Nucleus accumbens (tissue), 56 donors: ENCODE results near the gene COPS4.
"Not testable (repeated sequence)": the region's sequence is repeated elsewhere in the genome, so short reads cannot be mapped to it uniquely, and the experiment has no call there.

Experiments
- DNase-seq, 56 donors: peaks; one replicate each; lab custom pipeline; 2025; lab: John Stamatoyannopoulos, UW

COPS4 gene

DNA sequence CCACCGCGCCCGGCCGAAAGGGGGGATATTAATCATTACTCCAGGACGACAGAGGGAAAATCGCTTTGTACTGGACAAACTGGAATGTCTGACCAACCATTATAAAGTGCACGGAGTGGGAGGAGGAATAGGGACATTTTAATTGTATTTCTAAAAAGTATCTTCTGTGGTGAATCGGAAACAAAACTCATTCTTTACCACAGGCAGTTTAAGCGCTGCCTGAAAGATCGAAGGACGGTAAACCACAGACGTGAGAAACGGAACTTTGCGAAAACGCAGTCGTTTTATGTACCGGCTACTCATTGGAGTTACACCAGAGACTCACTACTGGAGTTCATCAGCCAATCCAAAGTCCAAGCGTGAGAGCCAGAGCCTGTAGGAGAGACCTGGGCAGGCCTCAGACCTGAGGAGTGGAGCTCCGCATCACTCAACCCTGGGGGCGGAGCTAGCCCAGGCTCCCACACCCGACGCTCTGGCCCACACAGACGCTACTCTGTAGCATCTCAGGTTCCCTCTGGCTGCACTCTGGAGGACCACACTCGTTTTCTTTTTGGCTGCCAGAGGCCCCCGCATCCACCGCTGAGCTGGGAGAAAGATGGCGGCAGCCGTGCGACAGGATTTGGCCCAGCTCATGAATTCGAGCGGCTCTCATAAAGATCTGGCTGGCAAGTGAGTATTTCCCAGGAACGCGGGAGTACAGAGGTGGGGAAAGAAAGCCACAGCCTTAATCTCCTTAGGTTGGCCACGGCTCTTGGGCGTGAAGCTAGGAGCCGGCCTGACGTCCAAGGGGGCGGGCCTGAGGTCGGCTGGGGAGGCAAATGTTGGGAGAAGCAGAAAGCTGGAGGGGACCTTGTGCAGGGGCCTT, at the start of gene COPS4:
Gene COPS4 (plus strand): TSS at position 554 of the 865 bp plus-strand sequence. CDS start 42 bp downstream, at position 596.
- peak; percentile 60 to 100 (median 97) for DNase-seq

DNA sequence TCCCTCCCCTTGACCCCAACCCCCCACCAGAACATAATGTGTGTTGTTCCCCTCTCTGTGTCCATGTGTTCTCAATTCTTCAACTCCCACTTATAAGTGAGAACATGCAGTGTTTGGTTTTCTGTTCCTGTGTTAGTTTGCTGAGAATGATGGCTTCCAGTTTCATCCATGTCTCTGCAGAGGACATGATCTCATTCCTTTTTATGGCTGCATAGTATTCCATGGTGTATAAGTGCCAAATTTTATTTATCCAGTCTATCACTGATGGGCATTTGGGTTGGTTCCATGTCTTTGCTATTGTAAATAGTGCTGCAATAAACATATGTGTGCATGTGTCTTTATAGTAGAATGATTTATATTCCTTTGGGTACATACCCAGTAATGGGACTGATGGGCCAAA, 47.5 kb upstream of the COPS4 start:
- not testable (repeated sequence) for DNase-seq

DNA sequence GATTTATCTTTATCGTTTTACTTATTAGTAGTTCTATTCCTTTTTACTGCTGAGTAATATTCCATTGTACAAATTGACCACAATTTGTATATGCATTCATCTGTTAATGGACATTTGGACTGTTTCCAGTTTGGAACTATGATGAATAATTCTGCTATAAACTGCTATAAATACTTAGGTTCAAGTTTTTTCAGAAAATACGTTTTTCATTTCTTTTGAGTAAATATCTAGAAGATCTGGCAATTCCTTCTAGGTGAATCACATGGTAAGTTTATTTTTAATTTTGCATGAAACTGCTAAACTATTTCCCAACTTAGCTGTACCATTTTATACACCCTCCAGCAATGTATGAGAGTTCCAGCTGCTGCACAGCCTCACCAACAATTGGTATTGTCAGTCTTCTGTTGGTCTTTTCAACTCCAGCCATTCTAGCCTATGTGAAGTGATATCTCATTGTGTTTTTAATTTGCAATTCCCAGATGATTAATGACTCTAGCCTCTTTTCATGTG, 46.6 kb upstream of the COPS4 start:
- DNase-seq: no peak

DNA sequence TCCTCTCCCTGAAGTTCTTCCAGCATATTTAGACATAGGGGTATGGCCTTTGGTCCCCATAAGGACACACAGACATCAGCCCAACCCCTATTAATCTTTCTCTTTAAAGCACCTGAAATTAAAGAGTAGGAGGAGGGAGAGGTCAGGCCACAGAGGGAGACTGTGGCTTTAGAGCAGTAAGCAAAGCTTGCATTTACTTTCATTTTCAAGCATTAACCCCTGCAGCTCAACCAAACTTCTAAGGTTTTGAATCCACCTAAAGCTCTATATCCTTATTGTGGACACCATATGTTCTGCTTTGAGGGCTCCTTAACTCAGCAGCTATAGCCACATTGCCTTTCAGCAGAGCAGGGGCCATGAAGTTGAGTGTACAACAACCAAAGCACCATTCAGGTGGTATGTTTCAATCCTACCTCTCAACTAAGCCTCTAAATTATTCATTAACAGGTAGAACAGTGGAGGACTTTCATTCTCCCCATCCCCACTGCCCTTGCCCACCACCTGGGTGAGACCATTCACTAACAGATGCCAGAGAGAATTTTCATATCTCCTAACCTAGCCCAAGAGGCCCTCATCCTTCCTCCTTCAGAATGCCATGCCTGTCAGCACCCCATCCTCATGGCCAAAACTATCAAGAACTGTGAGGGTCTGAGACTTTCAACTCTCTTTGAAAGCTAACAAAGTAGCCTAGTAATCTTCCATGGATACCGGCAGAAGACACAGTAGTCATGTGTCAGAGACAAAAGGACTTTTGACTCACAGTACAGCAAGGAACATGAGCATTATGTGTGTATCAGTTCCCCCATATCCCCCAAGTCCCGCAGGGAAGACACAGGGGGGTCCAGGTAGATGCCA, 45.2 kb upstream of the COPS4 start:
- DNase-seq: no peak

DNA sequence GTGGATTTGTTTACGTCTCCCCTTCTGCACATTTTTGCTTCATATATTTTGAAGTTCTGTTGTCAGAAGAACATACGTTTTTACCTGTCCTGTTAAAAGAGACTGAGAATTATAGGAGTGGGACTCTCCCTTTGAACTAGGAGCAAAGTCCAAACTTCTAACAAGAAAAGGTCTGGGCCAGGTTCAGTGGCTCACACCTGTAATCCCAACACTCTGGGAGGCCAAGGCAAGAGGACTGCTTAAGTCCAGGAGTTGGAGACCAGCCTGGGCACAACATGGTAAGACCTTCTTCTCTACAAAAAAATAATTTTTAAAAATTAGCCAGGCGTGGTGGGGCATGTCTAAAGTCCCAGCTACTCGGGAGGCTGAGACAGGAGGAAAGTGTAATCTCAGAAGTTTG, 40.1 kb upstream of the COPS4 start:
- no peak for DNase-seq

DNA sequence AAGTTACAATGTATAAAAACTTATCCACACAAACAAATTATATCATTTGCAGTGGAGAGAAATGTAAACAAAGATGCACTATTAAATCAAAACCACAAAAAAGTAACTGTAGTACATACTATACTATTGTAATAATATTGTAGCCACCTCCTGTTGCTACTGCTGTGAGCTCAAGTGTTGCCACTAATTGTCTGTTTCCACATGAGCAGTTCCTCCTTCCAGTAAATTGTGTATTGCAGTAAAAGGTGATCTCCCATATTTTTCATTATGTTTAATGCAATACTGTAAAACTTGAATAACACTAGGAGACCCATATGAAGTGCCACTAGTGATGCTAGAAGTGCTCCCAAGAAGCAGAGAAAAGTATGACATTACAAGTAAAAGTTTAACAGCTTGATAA, 36.1 kb upstream of the COPS4 start:
- DNase-seq: no peak

DNA sequence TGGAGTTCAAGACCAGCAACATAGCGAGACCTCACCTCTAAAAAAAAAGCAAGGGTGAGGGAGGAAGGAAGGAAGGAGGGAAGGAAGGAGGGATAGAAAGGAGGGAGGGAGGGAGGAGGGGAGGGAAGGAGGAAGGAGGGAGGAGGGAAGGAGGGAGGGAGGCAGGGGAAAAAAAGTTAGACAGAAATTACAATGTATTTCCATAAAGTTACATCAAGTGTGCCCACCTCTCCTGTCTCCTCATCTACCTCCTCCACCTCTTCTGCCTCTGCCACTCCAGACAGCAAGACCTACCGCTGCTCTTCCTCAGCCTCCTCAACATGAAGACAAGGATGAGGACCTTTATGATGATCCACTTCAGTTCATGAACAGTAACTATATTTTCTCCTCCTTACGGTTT, 32.7 kb upstream of the COPS4 start:
- no peak for DNase-seq

DNA sequence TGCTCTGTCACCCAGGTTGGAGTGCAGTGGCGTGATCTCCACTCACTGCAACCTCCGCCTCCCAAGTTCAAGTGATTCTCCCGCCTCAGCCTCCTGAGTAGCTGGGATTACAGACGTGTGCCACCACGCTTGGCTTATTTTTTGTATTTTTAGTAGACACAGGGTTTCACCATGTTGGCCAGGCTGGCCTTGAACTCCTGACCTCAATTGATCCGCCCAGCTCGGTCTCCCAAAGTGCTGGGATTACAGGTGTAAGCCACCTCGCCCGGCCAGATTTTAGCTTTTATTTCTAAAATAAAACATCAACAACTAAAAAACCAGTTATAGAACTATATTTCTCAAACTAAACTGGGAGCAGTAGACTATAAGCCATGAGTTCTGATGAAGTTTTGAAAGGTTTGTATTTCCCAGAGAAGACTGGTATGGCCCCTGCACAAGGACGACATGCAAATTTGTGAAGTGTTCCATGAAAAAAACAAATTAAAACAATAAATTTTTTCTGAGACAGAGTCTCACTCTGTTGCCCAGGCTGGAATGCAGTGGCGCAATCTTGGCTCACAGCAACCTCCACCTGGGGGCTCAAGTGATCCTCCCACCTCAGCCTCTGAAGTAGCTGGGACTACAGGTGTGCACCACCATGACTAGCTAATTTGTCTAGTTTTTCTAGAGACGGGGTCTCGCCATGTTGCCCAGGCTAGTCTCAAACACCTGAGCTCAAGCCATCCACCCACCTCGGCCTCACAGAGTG, 31.8 kb upstream of the COPS4 start:
- not testable (repeated sequence) for DNase-seq

DNA sequence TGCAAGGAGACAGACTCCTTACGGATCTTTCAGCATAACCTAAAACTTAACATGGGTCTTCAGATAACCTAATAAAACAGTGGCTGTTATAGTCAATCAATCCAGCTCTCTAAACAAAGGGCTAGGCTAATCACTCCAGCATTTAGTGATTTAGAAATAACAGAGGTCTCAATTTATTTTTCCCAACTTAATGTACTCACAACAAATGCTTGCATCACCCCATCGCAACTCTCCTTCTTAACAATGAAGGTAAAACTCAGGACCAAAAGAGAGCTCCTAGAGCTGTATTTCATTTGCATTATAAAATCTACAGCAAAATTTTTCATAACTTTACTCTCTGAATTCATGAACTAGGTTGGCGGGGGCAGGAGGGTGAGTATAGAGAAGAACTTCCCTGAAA, 25.5 kb upstream of the COPS4 start:
- no peak for DNase-seq

DNA sequence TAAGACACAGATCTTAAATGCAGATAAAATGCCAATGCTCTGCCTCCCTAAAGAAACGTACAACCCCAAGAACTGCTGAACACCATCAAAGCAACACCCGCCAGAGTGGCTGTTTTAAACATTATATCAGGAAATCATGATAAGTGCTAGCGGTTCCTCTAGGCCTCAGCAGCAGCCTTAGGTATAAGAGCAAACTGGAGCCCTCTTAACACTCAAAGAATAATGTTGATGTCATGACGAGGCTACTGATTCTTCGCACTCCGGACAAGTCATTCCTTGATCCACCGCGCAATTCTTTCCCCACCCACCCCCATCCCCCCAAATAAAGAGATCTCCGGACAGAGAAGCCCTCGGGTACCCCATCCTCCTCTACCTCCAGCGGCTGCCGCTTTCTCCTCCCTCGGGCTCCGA, 24.9 kb upstream of the COPS4 start:
- DNase-seq: peak in 8 of 56 donors; percentile 18 to 58 (median 37)

DNA sequence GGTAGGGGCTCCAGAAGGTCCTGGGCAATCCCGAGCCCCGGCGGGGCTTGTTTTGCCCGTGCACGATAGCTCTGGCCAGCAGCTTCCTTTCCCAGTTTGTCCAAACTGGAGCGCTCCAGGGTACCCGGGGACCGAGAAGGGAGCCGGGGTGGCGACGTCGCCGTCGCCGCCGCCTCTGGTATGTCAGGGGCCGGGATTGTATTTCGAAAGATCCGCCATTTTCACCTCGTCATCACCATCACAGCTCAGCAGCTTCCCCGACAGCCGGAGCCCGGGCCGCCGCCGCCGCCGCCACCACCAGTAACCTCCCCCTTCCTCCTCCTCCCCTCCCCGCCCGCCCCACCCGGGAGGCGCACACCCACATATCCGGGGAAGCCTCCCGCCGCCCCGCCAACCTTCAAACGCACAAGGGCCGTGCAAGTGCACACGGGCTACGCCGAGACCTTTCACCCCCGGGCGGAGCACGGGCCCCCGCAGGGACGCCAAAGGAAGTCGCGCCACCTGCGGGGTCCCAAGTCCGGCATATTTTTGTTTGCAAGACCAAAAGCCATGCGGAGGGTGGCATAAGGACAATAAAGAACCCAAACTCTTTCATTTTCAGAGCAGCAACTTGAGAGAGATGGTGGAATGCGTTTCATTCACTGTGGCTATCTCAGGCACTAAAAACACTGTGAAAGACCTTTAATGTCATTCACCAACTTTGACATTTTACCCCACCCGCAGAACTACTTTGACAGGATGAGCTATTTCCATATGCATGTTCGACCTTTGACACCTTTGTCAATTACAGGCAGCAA, 24.3 kb upstream of the COPS4 start, which contains the start of gene LIN54:
Gene LIN54 (minus strand): TSS at position 302 of the 797 bp plus-strand sequence. CDS start 25,979 bp downstream, outside the sequence.
- peak in 55 of 56 donors; percentile 19 to 86 (median 65) for DNase-seq

DNA sequence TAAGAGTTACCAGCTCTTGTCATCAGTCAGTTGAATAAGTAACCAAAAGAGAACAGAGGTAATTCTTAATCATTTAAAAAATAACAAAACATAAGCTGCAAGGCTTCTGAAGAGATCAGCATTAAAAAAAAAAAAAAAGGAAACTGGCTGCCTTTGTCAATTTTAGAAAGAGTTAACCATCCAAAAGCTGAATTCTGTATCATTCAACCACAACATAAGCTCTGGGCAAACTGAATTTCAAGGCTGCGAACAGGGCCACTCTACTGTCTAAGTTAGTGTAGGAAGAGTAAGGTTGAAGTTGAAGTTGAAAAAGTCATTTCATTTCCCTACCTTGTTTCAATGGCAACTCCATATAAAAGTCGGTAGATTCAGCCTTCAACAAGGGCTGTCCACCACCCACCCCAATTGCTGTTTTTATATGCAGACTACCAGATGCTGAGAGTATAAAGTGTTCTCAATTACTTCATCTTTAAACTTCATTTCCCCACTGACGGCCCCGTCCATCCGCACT, 23.2 kb upstream of the COPS4 start:
- DNase-seq: peak in 2 of 56 donors; percentile 24 to 60

DNA sequence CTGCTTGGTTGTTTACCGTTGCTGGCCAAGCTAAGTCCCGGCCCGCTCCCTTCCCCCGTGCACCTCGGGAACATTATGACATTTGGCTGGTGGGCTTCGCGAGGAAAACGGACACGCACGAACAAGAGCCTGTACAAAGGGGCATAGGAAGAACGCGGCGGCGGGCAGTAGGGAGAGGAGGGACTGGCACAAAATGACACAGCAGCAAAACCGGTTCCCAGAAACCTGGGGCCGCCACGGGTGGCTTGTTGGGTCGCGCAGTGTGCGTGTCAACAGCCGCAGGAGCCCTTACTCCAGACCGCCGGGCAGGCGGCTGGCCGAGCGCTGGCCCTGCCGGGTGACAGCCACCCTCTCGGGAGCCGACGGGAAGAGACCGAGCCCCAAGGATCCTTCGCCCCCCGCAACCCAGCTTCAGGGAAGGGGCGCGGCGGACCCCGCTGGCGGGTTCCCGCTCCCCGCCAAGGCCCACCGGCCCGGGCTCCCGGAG, 22.7 kb upstream of the COPS4 start:
- peak in 43 of 56 donors; percentile 3 to 75 (median 47) for DNase-seq

DNA sequence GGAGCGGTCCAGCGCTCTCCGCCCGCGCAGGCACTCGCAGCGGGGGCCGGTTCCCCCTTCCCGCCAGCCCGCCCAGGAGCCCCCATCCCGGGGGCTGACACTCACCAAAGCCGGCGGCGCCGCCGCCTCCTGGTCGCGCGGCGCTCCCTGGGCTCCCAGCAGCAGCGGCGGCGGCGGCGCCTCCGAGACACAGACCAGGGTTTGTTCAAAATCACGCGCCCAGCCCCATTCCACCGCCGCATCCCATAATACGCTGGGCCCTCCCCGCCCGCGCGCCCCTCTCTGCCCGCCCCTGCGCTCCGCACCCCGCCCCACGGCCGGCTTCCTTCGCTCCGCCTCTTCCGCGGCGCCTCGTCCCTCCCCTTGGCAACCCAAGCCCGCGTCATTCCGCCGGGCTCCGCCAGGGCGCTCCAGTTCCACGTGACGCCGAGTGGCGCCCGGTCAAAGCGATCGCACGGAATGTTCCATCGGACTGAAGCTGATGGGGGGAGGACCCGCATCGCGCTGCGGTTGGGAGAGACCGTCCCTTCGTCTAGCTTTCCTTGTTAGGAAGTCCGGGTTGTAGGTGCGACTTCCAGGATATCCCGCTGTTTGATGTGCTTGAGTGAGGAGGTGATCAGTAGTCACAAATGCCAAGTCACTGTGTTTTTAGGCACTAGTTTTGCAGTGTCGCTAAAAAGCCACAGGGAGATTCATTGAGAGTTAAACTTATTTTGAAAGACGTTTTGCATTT, 22.1 kb upstream of the COPS4 start:
- DNase-seq: peak; percentile 81 to 99 (median 98)

DNA sequence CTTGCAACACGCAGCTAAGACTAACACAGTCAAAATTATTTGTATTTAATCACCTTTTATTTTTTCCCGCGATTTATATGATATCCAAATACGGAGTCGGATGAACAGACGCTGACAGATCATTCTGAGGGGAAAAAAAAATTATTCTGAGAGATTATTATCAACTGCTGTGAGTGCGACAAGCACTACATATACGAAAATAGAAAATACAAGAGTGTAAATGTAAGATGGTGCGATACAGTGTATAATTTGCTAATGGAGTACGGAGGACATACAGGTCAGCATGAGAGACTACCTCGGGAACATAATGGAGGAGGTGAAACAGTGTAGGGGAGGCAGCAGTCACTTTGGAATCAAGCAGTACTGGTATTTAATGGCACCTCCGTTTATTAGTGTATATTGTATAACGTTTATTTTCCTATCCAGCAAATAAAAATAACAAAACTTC, 21.5 kb upstream of the COPS4 start:
- DNase-seq: peak in 1 of 56 donors; percentile 23

DNA sequence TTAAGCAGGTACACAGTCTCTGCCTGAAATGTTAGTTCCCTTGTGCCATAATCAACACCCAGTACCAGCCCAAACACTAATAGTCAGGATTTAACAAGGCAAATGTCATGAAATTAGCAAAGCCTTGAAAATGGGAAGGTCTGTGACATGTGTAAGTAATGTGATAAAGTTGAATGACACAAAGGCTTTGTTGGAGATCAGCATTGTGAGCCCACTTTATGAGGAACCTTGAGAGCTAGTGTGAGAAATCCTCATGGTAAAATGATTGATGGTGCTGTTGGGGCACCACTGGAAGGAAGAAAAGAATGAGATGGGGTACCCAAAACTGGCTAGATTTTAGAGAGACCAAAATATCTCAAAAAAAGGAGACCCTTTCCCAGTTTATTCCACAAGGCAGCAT, 21.1 kb upstream of the COPS4 start:
- DNase-seq: no peak

DNA sequence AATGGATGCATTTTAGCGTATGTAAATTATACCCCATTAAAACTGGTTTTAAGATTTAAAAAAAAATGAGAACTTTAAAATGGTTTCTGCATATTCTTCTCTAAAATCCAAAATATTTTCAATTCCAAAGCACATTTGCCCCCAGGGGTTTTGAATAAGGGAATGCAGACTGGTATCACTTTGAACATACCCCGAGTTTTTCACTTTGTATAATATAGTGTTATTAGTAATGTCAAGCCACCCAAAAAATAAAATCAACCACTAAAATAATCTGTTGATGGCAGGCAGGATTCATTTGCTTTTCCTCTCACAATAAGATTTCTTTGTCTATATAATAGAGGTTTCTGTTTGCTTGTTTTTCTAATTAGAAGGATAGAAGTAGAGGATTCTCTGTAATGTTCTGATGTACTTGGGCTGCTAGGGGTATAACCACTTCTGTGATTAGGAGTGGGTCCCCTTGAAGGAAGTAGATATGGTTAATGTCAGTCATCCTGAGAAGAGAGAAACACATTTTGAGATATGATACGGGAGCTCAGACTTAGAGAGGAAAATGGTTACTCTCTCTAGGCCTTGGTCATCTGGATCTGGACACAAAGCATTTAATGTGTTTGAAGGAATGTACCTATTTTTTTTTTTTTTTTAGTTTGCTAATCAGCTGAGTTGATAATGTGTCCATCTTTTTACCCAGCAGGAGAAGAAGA, 15.0 kb upstream of the COPS4 start:
- no peak for DNase-seq
